HG03135 (cell line): Measurements from ENCODE around the gene C3.
A peak's percentile ranks its signal among the peaks of the same experiment; 100 is the strongest.
"Not testable (repeated sequence)": the region's sequence is repeated elsewhere in the genome, so short reads cannot be mapped to it uniquely, and the experiment has no call there.

Experiments used
- ATAC-seq: cut with Tn5 transposase; IDR thresholded peaks from one replicate; pipeline ENCODE4 v1.9.1; 2021; ENCODE audit warnings: mild to moderate bottlenecking, moderate library complexity; ENCODE audit not compliant: unreplicated experiment

The C3 gene

GRCh38 chr19:6667114-6667627 lies 53.3 kb downstream of the C3 start:
- no peak for ATAC-seq

DNA sequence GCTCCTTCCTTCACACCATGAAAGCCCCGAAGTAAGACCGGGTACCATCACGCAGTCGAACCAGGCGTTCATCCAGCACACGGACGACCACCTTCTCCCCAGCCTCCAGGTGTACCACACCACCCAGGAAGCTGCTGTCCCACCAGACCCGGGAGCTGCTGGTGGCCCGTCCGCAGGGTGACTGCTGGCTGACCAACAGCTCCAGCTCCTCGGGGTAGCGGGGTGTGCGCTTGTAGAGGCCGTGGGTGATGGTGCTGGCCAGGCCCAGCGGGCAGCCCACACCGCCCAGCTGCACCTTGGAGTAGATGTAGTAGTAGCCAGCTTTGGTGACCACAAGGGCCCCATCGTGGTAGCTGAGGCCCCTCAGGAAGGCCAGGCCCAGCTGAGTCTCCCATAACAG lies 55.5 kb downstream of the C3 start:
- no peak for ATAC-seq

DNA sequence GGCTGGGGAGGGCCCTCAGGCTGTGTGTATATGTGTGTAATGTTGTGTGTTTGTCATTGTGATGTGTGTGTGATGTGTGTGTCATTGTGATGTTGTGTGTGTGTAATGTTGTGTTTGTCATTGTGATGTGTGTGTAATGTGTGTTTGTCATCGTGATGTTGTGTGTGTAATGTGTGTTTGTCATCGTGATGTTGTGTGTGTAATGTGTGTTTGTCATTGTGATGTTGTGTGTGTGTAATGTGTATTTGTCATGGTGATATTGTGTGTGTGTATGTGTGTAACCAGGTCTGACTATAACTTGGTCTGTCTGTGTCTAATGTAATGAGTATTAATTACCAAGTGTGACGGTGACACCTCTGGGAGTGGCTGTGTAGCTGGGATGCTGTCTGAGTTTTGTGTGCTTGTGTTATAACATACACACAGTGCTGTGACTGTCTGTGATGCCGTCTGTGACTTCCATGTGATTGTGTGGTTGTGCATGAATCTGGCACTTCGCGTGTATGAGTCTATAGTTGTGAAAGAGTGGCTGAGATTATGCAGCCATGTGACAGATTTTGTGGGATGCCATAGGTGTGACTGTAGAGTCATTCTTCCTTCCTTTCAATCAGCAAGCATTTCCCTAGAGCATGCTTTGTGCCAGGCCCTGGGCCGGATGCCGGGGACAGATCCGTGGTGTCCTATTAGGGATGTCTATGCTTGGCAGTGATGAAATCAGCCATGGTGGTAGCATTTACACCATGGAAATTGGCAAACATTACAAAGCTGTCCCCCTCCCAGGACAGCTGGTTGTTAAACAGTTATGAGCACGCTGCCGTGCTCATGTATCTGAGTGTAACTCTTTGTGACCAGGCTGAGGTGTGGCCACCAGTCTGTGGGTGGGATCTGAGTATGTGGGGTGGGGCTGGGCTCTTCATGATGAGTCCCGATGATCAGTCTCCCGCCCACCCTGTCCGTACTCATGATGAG lies 56.9 kb downstream of the C3 start:
- ATAC-seq, result no peak

DNA sequence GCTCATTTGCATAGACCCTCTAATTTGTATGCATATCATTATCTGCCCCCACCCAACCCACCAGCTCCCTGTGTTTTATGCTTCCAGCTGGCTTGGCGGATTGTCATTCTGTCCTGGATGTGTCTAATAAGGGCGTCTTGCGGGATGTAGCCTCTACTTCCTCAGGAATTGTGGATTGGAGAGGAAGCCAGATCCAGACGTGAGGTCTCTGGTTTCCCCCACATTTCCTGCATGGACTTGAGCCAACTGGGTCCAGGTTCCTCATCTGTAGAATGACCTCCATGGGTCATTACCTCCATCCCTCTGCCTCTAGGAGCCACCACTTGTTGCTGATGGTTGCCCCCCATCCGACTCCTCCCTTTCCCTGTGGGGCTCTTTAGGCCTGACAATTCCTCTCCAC lies 57.7 kb downstream of the C3 start:
- ATAC-seq, result no peak

DNA sequence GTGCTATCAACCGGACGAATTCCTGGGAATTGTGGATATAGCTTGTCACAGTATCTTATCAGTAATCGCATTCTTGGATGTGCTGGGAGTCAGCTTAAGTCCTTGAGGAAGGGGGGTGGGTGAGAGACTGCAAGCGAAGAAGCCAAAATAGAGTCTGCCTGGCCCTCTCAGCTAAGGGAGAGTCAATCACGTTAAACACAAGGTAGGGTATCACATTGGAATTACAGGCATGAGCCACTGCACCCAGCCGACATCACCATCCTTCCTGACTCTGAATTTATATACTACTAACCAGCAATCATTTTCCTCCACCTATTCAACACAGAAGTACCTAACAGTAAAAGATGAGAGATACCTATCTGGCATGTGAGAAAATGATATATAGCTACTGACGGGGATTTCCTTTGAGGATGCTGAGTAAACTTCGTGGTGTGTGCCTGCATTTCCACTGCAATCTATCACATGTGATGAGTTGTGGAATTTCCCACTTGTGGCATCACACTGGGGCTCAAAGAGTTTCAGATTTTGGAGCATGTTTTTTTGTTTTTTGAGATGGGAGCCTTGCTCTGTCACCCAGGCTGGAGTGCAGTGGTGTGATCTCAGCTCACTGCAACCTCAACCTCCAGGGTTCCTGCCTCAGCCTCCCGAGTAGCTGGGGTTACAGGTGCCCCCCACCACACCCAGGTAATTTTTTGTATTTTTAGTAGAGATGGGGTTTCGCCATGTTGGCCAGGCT lies 58.8 kb downstream of the C3 start:
- ATAC-seq, result not testable (repeated sequence)

GRCh38 chr19:6660930-6661329 lies 59.5 kb downstream of the C3 start:
- no peak for ATAC-seq

DNA sequence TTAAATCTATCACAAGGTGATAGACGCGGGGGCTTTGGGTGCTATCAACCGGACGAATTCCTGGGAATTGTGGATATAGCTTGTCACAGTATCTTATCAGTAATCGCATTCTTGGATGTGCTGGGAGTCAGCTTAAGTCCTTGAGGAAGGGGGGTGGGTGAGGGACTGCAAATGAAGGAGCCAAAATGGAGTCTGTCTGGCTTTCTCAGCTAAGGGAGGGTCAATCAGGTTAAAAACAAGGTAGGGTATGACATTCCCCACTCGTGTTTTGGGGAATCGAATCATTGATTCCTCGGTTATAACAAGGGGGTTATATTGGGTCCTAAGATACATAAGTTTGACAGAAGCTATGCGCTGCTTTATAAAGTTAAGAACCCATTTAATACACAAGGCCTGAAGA lies 64.1 kb downstream of the C3 start:
- not testable (repeated sequence) for ATAC-seq

DNA sequence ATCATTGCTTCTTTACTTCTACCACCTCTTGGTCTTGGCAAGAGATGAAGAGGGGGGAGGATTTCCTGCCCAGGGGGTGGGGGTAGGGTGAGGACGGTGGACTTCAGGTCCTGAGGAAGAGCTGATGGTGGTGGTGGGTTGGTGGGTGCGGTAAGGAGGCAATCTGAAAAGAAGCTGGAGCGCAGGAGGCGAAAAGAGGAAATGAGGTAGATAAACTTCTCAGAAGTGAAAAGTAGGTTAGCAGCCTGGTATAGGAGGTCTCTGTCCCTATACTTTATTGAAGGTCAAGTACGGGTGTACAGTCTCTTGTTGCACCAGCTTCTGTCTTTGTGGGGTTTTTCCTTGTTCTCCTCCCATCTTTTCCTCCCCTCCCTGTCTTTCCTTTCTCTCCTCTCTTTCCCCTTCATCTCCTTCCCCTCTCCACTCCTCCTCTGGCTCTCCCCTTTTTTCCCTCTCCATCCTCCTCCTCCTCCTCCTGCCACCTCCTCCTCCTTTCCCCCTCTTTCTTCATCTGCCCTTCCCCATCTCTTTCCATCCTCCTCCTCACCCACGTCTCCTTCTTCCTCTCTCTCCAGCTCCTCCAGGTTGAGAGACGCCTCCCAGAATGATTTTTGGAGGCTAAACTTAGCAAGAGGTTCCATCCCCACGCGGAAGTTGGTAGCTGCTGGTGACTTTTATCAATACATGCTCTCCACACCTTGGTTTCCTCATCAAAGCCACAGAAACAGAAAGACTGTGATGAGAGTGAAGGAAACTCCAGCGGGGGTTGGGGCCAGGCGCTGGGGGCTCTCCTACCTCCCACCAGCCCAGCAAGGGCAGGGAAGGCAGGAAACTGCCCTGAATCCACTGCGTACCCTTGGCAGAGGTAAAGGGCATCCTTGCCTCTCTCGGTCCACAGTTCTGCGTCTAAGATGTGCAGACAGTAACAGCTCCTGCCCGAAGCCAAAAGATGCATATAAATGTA lies 65.8 kb downstream of the C3 start:
- ATAC-seq, result no peak

GRCh38 chr19:6652805-6653094 lies 67.7 kb downstream of the C3 start:
- no peak for ATAC-seq

DNA sequence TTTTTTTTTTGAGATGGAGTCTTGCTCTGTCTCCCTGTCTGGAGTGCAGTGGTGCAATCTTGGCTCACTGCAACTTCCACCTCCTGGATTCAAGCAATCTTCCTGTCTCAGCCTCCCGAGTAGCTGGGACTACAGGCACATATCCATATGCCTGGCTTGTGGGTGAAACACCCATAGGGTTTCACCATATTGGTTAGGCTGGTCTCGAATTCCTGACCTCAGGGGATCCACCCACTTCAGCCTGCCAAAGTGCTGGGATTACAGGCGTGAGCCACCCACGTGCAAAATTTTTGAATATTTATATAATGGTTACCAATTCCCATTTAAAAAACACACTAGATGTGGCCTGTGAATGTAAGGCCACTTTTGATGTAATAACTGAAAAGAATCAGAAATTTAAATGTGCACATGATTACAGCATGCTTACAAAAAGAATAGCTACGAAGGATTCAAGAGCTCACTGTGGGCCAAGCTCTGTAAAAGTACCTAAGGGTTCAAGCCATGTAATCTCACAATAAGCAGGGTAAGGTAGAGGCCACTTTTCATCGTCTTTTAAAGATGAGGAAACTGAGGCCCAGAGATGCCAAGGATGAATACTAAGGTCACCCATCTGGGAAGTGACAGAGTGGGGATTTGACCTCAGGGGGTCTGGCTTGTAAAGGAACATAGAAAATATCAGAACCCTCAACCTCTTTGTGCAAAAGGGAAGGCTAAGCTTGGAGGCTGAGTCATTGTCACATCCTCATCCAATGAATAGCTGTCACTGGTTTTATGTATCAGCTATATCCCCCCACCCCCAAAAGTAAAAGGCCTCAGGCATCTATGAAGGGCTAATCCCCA lies 68.3 kb downstream of the C3 start:
- ATAC-seq, result no peak

DNA sequence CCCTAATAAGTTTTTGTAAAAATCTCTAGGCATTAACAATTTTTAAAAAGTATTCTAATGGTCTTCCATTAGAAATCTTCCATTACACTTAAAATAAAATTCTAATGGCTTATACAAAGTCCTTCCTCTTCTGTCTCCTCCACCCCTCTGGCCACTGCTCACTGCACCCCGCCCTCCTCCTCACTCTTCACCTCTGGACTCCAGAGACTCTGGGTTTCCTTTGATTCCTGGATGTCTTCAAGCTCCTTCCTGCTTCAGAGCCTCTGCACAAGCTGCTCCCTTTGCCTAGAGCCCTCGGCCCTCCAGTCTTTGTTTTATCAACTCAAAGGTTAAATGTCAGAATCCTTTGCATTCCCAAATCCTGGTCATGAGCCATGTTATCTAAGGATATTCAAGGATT lies 71.3 kb downstream of the C3 start:
- ATAC-seq, result no peak

DNA sequence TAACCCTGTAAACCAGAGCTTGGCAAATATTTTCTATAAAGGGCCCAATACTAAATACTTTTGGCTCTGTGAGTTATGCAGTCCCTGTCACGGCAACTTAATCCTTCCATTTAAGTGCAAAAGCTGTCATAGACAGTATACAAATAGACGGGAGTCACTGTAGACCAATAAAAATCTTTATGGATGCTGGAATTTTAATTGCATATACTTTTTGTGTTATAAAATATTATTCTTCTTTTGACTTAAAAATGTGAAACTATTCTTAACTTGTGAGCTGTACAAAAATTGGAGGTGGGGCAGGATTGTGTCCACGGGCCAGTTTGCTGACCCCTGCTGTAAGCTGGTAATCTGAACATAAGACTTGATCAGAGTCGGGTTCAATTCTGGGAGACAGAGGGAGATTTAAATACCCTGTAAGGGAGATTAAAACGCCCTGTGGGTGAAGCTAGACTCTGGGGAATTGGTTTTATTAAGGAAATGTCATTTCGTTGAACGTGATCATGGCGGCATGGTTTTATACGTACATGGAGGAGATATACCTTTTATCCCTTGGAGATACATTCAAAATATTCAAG lies 72.2 kb downstream of the C3 start:
- ATAC-seq, result no peak

DNA sequence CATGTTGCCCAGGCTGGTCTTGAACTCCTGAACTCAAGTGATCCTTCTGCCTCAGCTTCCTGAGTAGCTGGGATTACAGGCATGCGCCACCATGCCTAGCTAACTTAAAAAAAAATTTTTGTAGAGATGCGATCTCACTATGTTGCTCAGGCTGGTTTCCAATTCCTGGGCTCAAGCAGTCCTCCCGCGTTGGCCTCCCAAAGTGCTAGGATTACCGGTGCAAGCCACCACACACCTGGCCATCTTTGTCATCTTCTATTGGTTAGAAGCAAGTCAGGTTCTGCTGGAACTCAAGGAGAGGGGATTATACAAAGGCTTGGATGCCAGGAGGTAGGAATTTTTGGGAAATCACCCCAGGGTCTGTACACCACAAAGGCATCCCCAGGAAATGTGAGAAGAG lies 75.7 kb downstream of the C3 start:
- no peak for ATAC-seq

- ATAC-seq, result not testable (repeated sequence)
These were observed 80.1 kb downstream of the C3 start for GRCh38 chr19:6640333-6640732.

GRCh38 chr19:6639439-6639838 lies 81.0 kb downstream of the C3 start:
- ATAC-seq, result no peak

GRCh38 chr19:6633456-6633813 lies 87.0 kb downstream of the C3 start:
- not testable (repeated sequence) for ATAC-seq

GRCh38 chr19:6632747-6633455 lies 87.5 kb downstream of the C3 start:
- not testable (repeated sequence) for ATAC-seq

GRCh38 chr19:6632002-6632621 lies 88.3 kb downstream of the C3 start:
- peak; percentile 69 for ATAC-seq
